K562 treated with DMSO at 1 percent for 4 hours (cell line): ENCODE measurements around the gene SUSD2. TPM values are rescaled to one million over a fixed set of nuclear protein-coding genes. Genes with fewer than 3 reads are reported as not detected.

ENCODE experiments used
- total RNA-seq: library from RNA; unstranded; fragments of 300-600 nt; gene quantifications from 2 replicates; pipeline ENCODE4 v1.2.3, GENCODE V29; 2022; ENCODE audit not compliant: insufficient read depth

Gene SUSD2, protein sequence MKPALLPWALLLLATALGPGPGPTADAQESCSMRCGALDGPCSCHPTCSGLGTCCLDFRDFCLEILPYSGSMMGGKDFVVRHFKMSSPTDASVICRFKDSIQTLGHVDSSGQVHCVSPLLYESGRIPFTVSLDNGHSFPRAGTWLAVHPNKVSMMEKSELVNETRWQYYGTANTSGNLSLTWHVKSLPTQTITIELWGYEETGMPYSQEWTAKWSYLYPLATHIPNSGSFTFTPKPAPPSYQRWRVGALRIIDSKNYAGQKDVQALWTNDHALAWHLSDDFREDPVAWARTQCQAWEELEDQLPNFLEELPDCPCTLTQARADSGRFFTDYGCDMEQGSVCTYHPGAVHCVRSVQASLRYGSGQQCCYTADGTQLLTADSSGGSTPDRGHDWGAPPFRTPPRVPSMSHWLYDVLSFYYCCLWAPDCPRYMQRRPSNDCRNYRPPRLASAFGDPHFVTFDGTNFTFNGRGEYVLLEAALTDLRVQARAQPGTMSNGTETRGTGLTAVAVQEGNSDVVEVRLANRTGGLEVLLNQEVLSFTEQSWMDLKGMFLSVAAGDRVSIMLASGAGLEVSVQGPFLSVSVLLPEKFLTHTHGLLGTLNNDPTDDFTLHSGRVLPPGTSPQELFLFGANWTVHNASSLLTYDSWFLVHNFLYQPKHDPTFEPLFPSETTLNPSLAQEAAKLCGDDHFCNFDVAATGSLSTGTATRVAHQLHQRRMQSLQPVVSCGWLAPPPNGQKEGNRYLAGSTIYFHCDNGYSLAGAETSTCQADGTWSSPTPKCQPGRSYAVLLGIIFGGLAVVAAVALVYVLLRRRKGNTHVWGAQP
- total RNA-seq = 1.1 and 1.3 TPM in 2 replicates

DNA sequence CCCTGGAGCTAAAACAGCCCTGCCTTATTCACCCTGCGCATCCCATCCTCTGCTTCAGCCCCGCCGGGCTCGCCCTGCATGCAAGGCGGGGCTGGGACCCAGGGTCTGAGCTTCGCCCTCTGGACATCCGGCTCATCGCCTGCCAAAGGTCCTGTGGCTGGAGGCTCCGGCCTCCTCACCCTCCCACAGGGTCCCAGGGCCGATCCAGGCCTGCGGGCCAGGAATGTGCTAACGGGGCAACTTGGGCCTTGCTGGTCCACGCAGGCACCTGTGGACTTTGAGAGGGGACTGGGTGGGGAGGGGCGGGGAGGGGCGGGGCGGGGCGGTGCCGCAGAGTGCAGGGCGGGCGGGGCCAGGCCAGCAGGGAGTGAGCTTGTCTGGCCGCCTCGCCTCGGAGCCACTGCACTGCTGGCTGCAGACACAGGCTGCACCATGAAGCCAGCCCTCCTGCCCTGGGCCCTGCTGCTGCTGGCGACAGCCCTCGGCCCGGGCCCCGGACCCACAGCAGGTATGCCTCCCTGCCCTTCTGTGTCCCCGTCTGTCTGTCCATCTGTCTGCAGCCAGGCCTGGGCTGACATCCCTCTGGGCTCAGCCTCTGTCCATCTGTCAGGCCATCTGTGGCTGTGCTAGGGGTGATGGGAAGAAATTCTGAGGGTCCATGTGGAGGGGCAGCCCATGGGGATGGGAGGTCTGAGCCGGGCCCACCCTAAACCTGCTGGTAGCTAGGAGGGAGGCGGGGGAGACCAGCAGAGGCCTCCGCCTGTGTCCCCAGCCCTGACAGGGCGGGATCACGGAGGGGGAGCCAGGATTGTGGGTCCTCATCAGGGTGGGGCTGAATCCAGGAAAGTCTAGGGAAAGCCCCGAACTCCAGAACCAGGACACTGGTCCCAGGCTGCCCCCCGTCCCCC lies at the start of gene SUSD2:
TSS of gene SUSD2 (plus strand) at position 400 of the 908 bp plus-strand sequence. CDS start at position 433, 33 bp downstream.

Other genes starting within 250 kb of the SUSD2 start
- gene GSTT2B, start 220.3 kb upstream of the SUSD2 start, total RNA-seq = not detected in 2 replicates
- 2.7 TPM in 1 of 2 replicates, not detected in the other for gene DDTL, start 214.6 kb upstream of the SUSD2 start, total RNA-seq
- gene DDT, start 207.0 kb upstream of the SUSD2 start, total RNA-seq = 96.8 and 105 TPM in 2 replicates
- not detected in 2 replicates for gene GSTT2, start 201.4 kb upstream of the SUSD2 start, total RNA-seq
- gene GSTT4, start 176.0 kb upstream of the SUSD2 start, total RNA-seq = not detected in 2 replicates
- gene CABIN1, start 170.2 kb upstream of the SUSD2 start, total RNA-seq = 28.4 and 40.6 TPM in 2 replicates
- gene GGT5, start 63.6 kb downstream of the SUSD2 start, total RNA-seq = 1.1 and 5.4 TPM in 2 replicates
- gene SPECC1L, start 89.3 kb downstream of the SUSD2 start, total RNA-seq = 14.0 and 17.8 TPM in 2 replicates
- gene ADORA2A, start 246.1 kb downstream of the SUSD2 start, total RNA-seq = 3.0 and 3.5 TPM in 2 replicates